Ishikawa (cell line): ENCODE data around the gene GLI3.

Source experiments
- CEBPB ChIP-seq: IDR thresholded peaks from 2 replicates; pipeline ENCODE4 v1.6.1; 2012
- EP300 ChIP-seq: IDR thresholded peaks from 2 replicates; pipeline ENCODE4 v1.6.1; 2012; ENCODE audit warnings: borderline replicate concordance
- MAX ChIP-seq: IDR thresholded peaks from 2 replicates; pipeline ENCODE4 v1.6.1; 2012
- RAD21 ChIP-seq: IDR thresholded peaks from 2 replicates; pipeline ENCODE4 v1.6.1; 2012; ENCODE audit warnings: low read depth
- REST ChIP-seq: IDR thresholded peaks from 2 replicates; pipeline ENCODE4 v1.6.1; 2012; ENCODE audit warnings: low read depth, mild to moderate bottlenecking
- TAF1 ChIP-seq: IDR thresholded peaks from 2 replicates; pipeline ENCODE4 v1.6.1; 2012; ENCODE audit warnings: low read depth, mild to moderate bottlenecking
- TCF12 ChIP-seq: IDR thresholded peaks from 2 replicates; pipeline ENCODE4 v1.6.1; 2012; ENCODE audit warnings: low read depth
- TEAD4 ChIP-seq: IDR thresholded peaks from 2 replicates; pipeline ENCODE4 v1.6.1; 2012
- USF1 ChIP-seq: IDR thresholded peaks from 2 replicates; pipeline ENCODE4 v1.6.1; 2012

- TF ChIP-seq RAD21 (no peak), EP300 (no peak), MAX (no peak), TEAD4 (no peak), TCF12 (no peak), CEBPB (no peak), USF1 (no peak), REST (no peak), TAF1 (no peak)
Measured at GRCh38 chr7:42081671-42082070, 155.3 kb downstream of the GLI3 start.
